SH-SY5Y (cell line): ENCODE data around the gene ABCA7.

ENCODE experiments used
- GATA2 ChIP-seq: IDR thresholded peaks from 2 replicates; pipeline ENCODE4 v1.6.1; 2011; ENCODE audit warnings: mild to moderate bottlenecking, low read depth, low read length
- GATA3 ChIP-seq: IDR thresholded peaks from 2 replicates; pipeline ENCODE4 v1.6.1; 2011; ENCODE audit warnings: low read depth, mild to moderate bottlenecking, low read length, moderate library complexity

DNA sequence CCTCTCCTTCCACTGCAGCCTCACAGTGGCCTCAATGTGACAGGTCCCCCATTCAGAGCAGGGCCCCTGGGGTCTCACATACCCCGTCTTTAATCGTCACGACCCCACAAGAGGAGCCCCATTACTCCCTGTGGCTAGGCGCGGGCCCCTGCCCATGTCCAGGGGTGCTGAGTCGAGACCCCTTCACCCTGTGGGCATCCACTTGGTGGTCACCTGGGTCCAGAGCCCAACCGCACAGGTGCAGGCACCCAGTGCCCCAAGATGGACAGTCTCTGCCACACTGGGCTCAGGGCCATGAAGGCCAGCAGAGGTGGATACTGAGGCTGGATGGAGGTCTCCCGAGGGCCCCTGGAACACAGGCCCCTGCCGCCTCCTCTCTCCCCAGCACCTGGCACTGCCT is 22.0 kb upstream of the ABCA7 start:
- TF ChIP-seq GATA3, result no peak
- TF ChIP-seq GATA2, result no peak
